Neuronal stem cell (in vitro differentiated cells): Measurements from ENCODE around the gene FOXB1.
A peak's percentile ranks its signal among the peaks of the same experiment; 100 is the strongest.

ENCODE experiments used
- DNase-seq: peaks from one replicate; pipeline ENCODE4 v3.0.0-alpha.2; 2013; ENCODE audit warnings: low spot score
- H2AFZ ChIP-seq: one replicate; pipeline ENCODE4 v1.6.1; 2013; ENCODE audit warnings: mild to moderate bottlenecking, low read length, inconsistent platforms
- H2AK5ac ChIP-seq: 2 replicates; pipeline ENCODE4 v1.6.1; 2013; ENCODE audit warnings: low read depth, mild to moderate bottlenecking, inconsistent platforms, low read length, moderate library complexity, mixed read lengths
- H2BK120ac ChIP-seq: 2 replicates; pipeline ENCODE4 v1.6.1; 2013; ENCODE audit warnings: low read depth, mild to moderate bottlenecking, inconsistent platforms, low read length, moderate library complexity, mixed read lengths
- H2BK12ac ChIP-seq: one replicate; pipeline ENCODE4 v1.6.1; 2013; ENCODE audit warnings: low read length, inconsistent platforms
- H2BK15ac ChIP-seq: 2 replicates; pipeline ENCODE4 v1.6.1; 2013; ENCODE audit warnings: mild to moderate bottlenecking, low read length, inconsistent platforms, mixed read lengths
- H2BK5ac ChIP-seq: one replicate; pipeline ENCODE4 v1.6.1; 2013; ENCODE audit warnings: inconsistent platforms, mild to moderate bottlenecking, low read length, moderate library complexity
- H3K14ac ChIP-seq: one replicate; pipeline ENCODE4 v1.6.1; 2013; ENCODE audit warnings: low read length, inconsistent platforms
- H3K18ac ChIP-seq: 2 replicates; pipeline ENCODE4 v1.6.1; 2013; ENCODE audit warnings: low read length, inconsistent platforms
- H3K23ac ChIP-seq: 2 replicates; pipeline ENCODE4 v1.6.1; 2013; ENCODE audit warnings: low read depth, mild to moderate bottlenecking, mixed read lengths, low read length, inconsistent platforms; ENCODE audit not compliant: poor library complexity
- H3K27ac ChIP-seq: replicated peaks from 3 replicates; pipeline ENCODE4 v1.5.1; 2013; ENCODE audit warnings: low read length, inconsistent platforms
- H3K27me3 ChIP-seq, 3 experiments: 2 replicates each; pipeline ENCODE4 v1.6.1; 2013; ENCODE audit warnings: low read length in 3 of 3, mild to moderate bottlenecking in 2 of 3, inconsistent platforms in 1 of 3, low read depth in 1 of 3, mixed read lengths in 1 of 3, moderate library complexity in 1 of 3; ENCODE audit not compliant: control insufficient read depth in 3 of 3, insufficient read depth in 3 of 3
- H3K36me3 ChIP-seq, 2 donors: replicated peaks in 1 of 2; 2 replicates each; pipeline ENCODE4 v1.6.1; 2013; ENCODE audit warnings: low read length in 2 of 2; ENCODE audit not compliant: control insufficient read depth in 2 of 2, insufficient read depth in 2 of 2
- H3K4ac ChIP-seq: 2 replicates; pipeline ENCODE4 v1.6.1; 2013; ENCODE audit warnings: inconsistent platforms, mild to moderate bottlenecking, low read length, moderate library complexity
- H3K4me1 ChIP-seq, 2 donors: 1 replicate in 1 of 2; 2 replicates in 1 of 2; pipeline ENCODE4 v1.6.1; 2013; ENCODE audit warnings: low read length in 2 of 2, low read depth in 1 of 2; ENCODE audit not compliant: control insufficient read depth in 2 of 2, insufficient read depth in 1 of 2
- H3K4me2 ChIP-seq: one replicate; pipeline ENCODE4 v1.6.1; 2013; ENCODE audit warnings: mild to moderate bottlenecking, low read length, inconsistent platforms; ENCODE audit not compliant: insufficient read depth, poor library complexity, severe bottlenecking
- H3K4me3 ChIP-seq, 2 donors: 2 replicates each; pipeline ENCODE4 v1.5.1; 2013; ENCODE audit warnings: low read length in 2 of 2, mild to moderate bottlenecking in 2 of 2, inconsistent platforms in 1 of 2, moderate library complexity in 1 of 2
- H3K79me1 ChIP-seq: one replicate; pipeline ENCODE4 v1.6.1; 2013; ENCODE audit warnings: low read depth, mild to moderate bottlenecking, inconsistent platforms, low read length, moderate library complexity
- H3K9ac ChIP-seq: one replicate; pipeline ENCODE4 v1.6.1; 2013; ENCODE audit warnings: mild to moderate bottlenecking, low read depth, low read length, inconsistent platforms; ENCODE audit not compliant: poor library complexity
- H3K9me3 ChIP-seq, 2 donors: replicated peaks in 1 of 2; 2 replicates each; pipeline versions ENCODE3 to v1.6.1; 2013; ENCODE audit warnings: low read length in 2 of 2, mild to moderate bottlenecking in 2 of 2, inconsistent platforms in 1 of 2, low read depth in 1 of 2, mixed read lengths in 1 of 2, moderate library complexity in 1 of 2; ENCODE audit not compliant: control insufficient read depth in 2 of 2, insufficient read depth in 1 of 2
- H4K8ac ChIP-seq: one replicate; pipeline ENCODE4 v1.6.1; 2013; ENCODE audit warnings: low read depth, mild to moderate bottlenecking, inconsistent platforms, low read length, moderate library complexity
- H4K91ac ChIP-seq: one replicate; pipeline ENCODE4 v1.6.1; 2013; ENCODE audit warnings: low read length, low read depth, mild to moderate bottlenecking, inconsistent platforms; ENCODE audit not compliant: poor library complexity
- WGBS, 2 donors: extraction: QIAGEN DNeasy Blood & Tissue Kit; methylation state at CpG; one replicate each; pipeline ENCODE4 v1.1.7; 2013; ENCODE audit warnings: missing lambda C conversion rate in 2 of 2, mixed read lengths in 1 of 2; ENCODE audit not compliant: insufficient read length in 2 of 2, insufficient replicate concordance in 1 of 2; ENCODE audit errors: extremely low coverage in 2 of 2; 5-methylcytosine and 5-hydroxymethylcytosine counted together

Gene FOXB1

DNA sequence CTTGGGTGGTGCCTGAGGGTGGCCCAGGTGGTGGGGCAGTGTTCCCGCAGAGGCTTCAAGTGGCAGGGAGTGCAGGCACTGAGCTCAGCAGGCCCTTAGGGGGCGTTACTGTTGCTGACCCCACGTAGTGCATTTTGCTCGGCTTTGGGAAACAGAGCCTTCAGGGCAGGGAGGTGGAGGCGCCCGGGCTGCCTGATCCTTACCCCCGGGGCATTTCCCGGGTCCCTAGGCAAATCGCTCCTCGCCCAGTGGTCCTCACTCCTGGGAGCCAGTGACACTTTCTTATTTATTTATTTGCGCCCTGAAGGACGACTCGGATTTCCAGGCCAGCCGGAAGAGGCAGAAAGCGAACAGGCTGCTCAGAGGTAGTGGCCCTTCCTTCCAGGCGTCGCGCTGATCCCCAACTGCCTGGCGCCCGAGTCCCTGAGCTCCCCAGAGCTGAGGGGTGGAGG lies 10.1 kb upstream of the FOXB1 start:
- H3K36me3 ChIP-seq = peaks cover 0 to 25% of the 10 kb centered on the region in 2 donors
- H3K9ac ChIP-seq = no peak overlapping the region
- H3K18ac ChIP-seq = no peak overlapping the region
- H3K4me2 ChIP-seq = peak overlapping the region; percentile 29
- no peak overlapping the region for H3K4ac ChIP-seq
- peak overlapping the region; percentile 39 for H3K14ac ChIP-seq
- H2BK15ac ChIP-seq = no peak overlapping the region
- no peak overlapping the region for H2BK5ac ChIP-seq
- no peak overlapping the region for H2AK5ac ChIP-seq
- no CpG with 5 or more reads among the region's 20 CpGs for WGBS, 2 donors
- peaks cover 0 to 46% (median 13%) of the 10 kb centered on the region in 3 experiments for H3K27me3 ChIP-seq
- peaks cover 0 to 17% of the 10 kb centered on the region in 2 donors for H3K9me3 ChIP-seq
- no peak overlapping the region for H4K8ac ChIP-seq
- DNase-seq = peak; percentile 46
- H3K4me1 ChIP-seq = peaks cover 17 to 21% of the 10 kb centered on the region in 2 donors
- no peak overlapping the region for H2BK12ac ChIP-seq
- H3K4me3 ChIP-seq = peak overlapping the region in 1 of 2 donors; percentile 1
- no peak overlapping the region for H3K27ac ChIP-seq
- H2BK120ac ChIP-seq = no peak overlapping the region
- H3K79me1 ChIP-seq = no peaks in the 10 kb centered on the region
- no peak overlapping the region for H2AFZ ChIP-seq
- H4K91ac ChIP-seq = no peak overlapping the region
- H3K23ac ChIP-seq = no peak overlapping the region

DNA sequence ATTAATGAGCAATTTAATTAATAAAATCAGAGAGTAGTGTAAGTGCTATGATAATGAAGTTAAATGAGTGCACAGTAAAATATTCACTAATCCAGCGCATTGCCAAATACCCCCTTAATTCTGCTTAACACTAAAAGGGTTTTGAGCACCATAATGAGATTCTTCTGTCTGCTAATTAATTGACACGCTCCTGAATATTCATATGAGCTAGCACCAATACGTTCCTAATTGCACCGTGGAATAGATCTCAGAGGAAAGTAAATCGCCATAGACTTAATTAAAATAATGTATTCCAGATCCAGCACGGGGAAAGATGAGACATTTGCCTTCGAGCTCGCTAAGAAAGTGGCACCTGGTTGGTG lies 9.6 kb upstream of the FOXB1 start:
- Histone ChIP-seq H3K4me3 (no peak overlapping the region), H3K27ac (no peak overlapping the region), H2BK12ac (no peak overlapping the region), H3K9ac (no peak overlapping the region), H3K9me3 (peaks cover 0 to 17% of the 10 kb centered on the region in 2 donors), H3K4ac (no peak overlapping the region), H4K91ac (no peak overlapping the region), H2AFZ (no peak overlapping the region), H2AK5ac (no peak overlapping the region), H3K36me3 (peaks cover 0 to 25% of the 10 kb centered on the region in 2 donors), H3K4me1 (peaks cover 22 to 26% of the 10 kb centered on the region in 2 donors), H2BK120ac (no peak overlapping the region), H4K8ac (no peak overlapping the region), H2BK5ac (peak overlapping the region; percentile 7), H3K14ac (no peak overlapping the region), H3K27me3 (peaks cover 0 to 51% (median 13%) of the 10 kb centered on the region in 3 experiments), H3K4me2 (no peak overlapping the region), H2BK15ac (no peak overlapping the region), H3K18ac (peak overlapping the region; percentile 77), H3K23ac (no peak overlapping the region), H3K79me1 (no peaks in the 10 kb centered on the region)
- WGBS, 2 donors = no CpG with 5 or more reads among the region's 8 CpGs
- DNase-seq = no peak

DNA sequence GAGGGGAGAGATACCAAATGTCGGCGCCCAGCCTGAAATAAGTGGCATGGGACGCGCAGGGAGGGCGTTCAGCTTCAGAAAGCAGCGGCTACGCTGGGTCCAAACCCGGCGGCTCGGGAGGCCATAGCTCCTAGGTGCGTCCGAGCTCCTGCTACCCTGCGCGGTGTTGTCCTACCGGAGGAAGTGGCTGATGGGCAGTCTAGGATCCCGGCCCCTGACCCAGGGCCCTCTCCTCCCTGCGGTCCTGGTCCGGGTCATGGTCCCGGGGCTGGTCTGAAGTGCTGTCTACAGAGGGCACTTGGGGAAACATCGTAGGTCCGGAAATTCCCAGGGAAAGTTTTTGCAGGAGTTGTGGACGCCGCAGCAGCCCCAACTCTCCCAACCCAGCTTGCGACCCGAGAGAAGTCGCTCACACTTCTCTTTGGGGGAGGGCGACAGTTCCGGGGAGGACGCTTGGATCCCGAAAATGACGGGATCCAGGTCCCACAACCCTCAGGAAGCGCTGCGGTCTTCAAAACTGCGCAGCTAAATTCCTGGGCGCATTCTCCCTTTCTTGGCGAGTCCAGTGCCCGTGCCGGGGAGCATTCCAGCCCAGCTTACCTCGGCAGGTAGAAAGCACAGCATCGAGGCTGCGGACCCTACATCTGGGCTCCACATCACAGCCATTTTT lies 9.1 kb upstream of the FOXB1 start:
- Histone ChIP-seq H2BK120ac (no peak overlapping the region), H3K23ac (no peak overlapping the region), H3K14ac (no peak overlapping the region), H3K79me1 (no peaks in the 10 kb centered on the region), H3K4ac (no peak overlapping the region), H3K4me1 (peaks cover 27 to 31% of the 10 kb centered on the region in 2 donors), H3K36me3 (peaks cover 0 to 25% of the 10 kb centered on the region in 2 donors), H2BK12ac (no peak overlapping the region), H2BK15ac (peak overlapping the region; percentile 24), H3K4me2 (no peak overlapping the region), H2AK5ac (no peak overlapping the region), H3K18ac (peak overlapping the region; percentile 77), H3K27ac (no peak overlapping the region), H4K8ac (no peak overlapping the region), H4K91ac (no peak overlapping the region), H3K9me3 (peaks cover 0 to 17% of the 10 kb centered on the region in 2 donors), H3K27me3 (peaks cover 0 to 56% (median 13%) of the 10 kb centered on the region in 3 experiments), H3K9ac (no peak overlapping the region), H2AFZ (no peak overlapping the region), H2BK5ac (peak overlapping the region; percentile 7), H3K4me3 (peak overlapping the region in 1 of 2 donors; percentile 18)
- DNase-seq = peak; percentile 33
- no CpG with 5 or more reads among the region's 41 CpGs for WGBS, 2 donors

DNA sequence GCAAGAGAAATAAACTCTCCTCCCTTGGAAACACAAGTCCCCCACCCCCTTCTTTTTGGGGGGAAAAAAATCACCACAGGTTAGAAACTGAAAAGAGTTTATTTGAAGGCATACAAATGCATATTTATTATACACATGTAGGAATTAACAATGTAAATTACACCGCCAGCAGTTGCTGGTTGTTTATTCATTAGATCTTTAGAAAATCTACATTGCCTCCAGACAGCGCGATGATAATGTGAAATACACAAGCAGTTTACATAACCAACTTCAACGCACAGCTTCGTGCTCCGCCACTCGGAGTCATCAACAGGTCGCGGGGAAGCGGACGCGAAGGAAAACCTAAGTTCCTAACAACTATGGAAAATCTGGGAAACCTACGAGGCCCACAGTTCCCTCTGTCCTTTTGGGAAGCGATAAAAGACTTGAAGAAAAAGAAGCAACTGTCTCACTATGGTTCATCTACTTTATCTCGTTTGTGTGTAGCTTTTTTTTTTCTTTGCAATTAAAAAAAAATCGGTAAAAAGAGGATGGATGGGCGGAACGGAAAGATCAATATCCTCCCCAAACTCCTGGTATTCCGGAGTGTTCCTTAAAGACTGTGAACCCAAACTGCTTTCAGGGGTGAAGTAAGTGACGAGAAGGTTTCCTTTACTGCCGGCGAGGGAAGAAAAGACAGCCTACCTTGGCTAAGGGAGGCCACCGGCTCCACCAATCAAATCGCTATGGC lies 8.4 kb upstream of the FOXB1 start:
- Histone ChIP-seq H3K79me1 (no peaks in the 10 kb centered on the region), H4K91ac (no peak overlapping the region), H2AFZ (no peak overlapping the region), H3K4me3 (no peak overlapping the region), H3K14ac (no peak overlapping the region), H3K36me3 (peaks cover 0 to 25% of the 10 kb centered on the region in 2 donors), H2BK5ac (no peak overlapping the region), H2BK120ac (no peak overlapping the region), H3K4me2 (no peak overlapping the region), H3K4ac (no peak overlapping the region), H3K27me3 (peaks cover 0 to 63% (median 15%) of the 10 kb centered on the region in 3 experiments), H3K9ac (no peak overlapping the region), H3K9me3 (peaks cover 0 to 17% of the 10 kb centered on the region in 2 donors), H4K8ac (no peak overlapping the region), H3K4me1 (peaks cover 30 to 37% of the 10 kb centered on the region in 2 donors), H3K27ac (no peak overlapping the region), H2BK12ac (no peak overlapping the region), H3K18ac (no peak overlapping the region), H2AK5ac (no peak overlapping the region), H3K23ac (no peak overlapping the region), H2BK15ac (no peak overlapping the region)
- DNase-seq = peak; percentile 24
- WGBS, 2 donors = no CpG with 5 or more reads among the region's 24 CpGs
